OCI-LY3 (cell line): ENCODE results near the gene ARSD.
"Not testable (repeated sequence)": the region's sequence is repeated elsewhere in the genome, so short reads cannot be mapped to it uniquely, and the experiment has no call there.

Experiments used
- H2AFZ ChIP-seq: fragments of 200-600, 300-600 bp; shearing (Covaris generic); 2 replicates; pipeline ENCODE4 v1.6.0; 2014; ENCODE audit warnings: antibody characterized with exemption, low read depth, low read length
- H3K27ac ChIP-seq: fragments of 200-600, 300-600 bp; sonication (generic); 2 replicates; pipeline ENCODE4 v1.5.1; 2014; ENCODE audit warnings: mild to moderate bottlenecking, low read length, moderate library complexity, mixed read lengths
- H3K27me3 ChIP-seq: fragments of 200-600, 300-600 bp; sonication (generic); 2 replicates; pipeline ENCODE4 v1.6.1; 2014; ENCODE audit warnings: low read depth, low read length, mixed read lengths
- H3K36me3 ChIP-seq: fragments of 200-600, 300-600 bp; sonication (generic); replicated peaks from 2 replicates; pipeline ENCODE3; 2014; ENCODE audit warnings: low read depth, low read length, mixed read lengths
- H3K4me1 ChIP-seq: fragments of 300-600, 200-600 bp; sonication (generic); 2 replicates; pipeline ENCODE4 v1.6.1; 2014; ENCODE audit warnings: low read length, mixed read lengths
- H3K4me2 ChIP-seq: fragments of 200-600, 300-600 bp; sonication (generic); 2 replicates; pipeline ENCODE4 v1.6.1; 2014; ENCODE audit warnings: low read length, mixed read lengths
- H3K4me3 ChIP-seq: fragments of 300-600, 200-600 bp; sonication (generic); 2 replicates; pipeline ENCODE4 v1.5.1; 2014; ENCODE audit warnings: antibody characterized with exemption, mild to moderate bottlenecking, low read length, moderate library complexity
- H3K79me2 ChIP-seq: fragments of 300-600, 200-600 bp; shearing (Covaris generic); 2 replicates; pipeline ENCODE4 v1.6.1; 2014; ENCODE audit warnings: mild to moderate bottlenecking, low read length, mixed read lengths
- H3K9ac ChIP-seq: fragments of 300-600, 200-600 bp; shearing (Covaris generic); 2 replicates; pipeline ENCODE4 v1.6.0; 2014; ENCODE audit warnings: mild to moderate bottlenecking, low read length, moderate library complexity
- H3K9me3 ChIP-seq: fragments of 200-600, 300-600 bp; shearing (Covaris generic); 2 replicates; pipeline ENCODE4 v1.6.1; 2014; ENCODE audit warnings: low read length, mixed read lengths; ENCODE audit not compliant: insufficient read depth
- H4K20me1 ChIP-seq: fragments of 200-600, 300-600 bp; sonication (generic); 2 replicates; pipeline ENCODE4 v1.6.1; 2016; ENCODE audit warnings: low read length, mixed read lengths; ENCODE audit not compliant: insufficient read depth
- EZH2phosphoT487 ChIP-seq: fragments of 200-600 bp; shearing (Covaris generic); IDR thresholded peaks from 2 replicates; pipeline ENCODE4 v1.6.1; 2018; ENCODE audit warnings: antibody characterized with exemption, mixed run types, low read depth
- TF ChIP-seq, protein P1 (sequence below): fragments of 200-600, 300-600 bp; sonication (generic); IDR thresholded peaks from 2 replicates; pipeline ENCODE4 v1.5.1; 2014; ENCODE audit warnings: antibody characterized with exemption, low read length, low read depth

The ARSD gene

DNA sequence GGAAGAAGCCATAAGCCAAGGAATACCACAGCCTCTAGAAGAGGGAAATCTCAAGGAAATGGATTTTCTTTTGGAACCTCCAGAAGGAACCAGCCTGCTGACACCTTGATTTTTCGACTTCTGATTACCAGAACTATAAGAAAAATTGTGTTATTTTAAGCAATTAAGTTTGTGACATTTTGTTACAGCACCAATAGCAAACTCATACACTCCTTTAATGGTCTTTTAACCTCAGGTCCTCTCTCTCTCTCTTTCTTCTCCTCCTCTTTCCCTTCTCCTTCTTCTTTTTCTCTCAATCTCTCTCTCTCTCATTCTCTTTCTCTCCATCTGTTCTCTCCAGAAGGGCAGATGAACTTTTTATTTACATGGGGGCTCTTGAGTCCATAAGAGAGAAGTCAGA lies 26.3 kb downstream of the ARSD start:
- Histone ChIP-seq H3K36me3 (no peaks in the 10 kb centered on the region), H3K79me2 (no peaks in the 10 kb centered on the region), H3K4me3 (no peak overlapping the region), H3K9ac (no peak overlapping the region), H3K27ac (no peak overlapping the region), H3K9me3 (no peaks in the 10 kb centered on the region), H2AFZ (no peak overlapping the region), H3K4me1 (no peaks in the 10 kb centered on the region), H3K27me3 (no peaks in the 10 kb centered on the region), H4K20me1 (no peaks in the 10 kb centered on the region), H3K4me2 (no peak overlapping the region)
- TF ChIP-seq, protein P1, sequence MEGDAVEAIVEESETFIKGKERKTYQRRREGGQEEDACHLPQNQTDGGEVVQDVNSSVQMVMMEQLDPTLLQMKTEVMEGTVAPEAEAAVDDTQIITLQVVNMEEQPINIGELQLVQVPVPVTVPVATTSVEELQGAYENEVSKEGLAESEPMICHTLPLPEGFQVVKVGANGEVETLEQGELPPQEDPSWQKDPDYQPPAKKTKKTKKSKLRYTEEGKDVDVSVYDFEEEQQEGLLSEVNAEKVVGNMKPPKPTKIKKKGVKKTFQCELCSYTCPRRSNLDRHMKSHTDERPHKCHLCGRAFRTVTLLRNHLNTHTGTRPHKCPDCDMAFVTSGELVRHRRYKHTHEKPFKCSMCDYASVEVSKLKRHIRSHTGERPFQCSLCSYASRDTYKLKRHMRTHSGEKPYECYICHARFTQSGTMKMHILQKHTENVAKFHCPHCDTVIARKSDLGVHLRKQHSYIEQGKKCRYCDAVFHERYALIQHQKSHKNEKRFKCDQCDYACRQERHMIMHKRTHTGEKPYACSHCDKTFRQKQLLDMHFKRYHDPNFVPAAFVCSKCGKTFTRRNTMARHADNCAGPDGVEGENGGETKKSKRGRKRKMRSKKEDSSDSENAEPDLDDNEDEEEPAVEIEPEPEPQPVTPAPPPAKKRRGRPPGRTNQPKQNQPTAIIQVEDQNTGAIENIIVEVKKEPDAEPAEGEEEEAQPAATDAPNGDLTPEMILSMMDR: no peak
- no peak for TF ChIP-seq EZH2phosphoT487

DNA sequence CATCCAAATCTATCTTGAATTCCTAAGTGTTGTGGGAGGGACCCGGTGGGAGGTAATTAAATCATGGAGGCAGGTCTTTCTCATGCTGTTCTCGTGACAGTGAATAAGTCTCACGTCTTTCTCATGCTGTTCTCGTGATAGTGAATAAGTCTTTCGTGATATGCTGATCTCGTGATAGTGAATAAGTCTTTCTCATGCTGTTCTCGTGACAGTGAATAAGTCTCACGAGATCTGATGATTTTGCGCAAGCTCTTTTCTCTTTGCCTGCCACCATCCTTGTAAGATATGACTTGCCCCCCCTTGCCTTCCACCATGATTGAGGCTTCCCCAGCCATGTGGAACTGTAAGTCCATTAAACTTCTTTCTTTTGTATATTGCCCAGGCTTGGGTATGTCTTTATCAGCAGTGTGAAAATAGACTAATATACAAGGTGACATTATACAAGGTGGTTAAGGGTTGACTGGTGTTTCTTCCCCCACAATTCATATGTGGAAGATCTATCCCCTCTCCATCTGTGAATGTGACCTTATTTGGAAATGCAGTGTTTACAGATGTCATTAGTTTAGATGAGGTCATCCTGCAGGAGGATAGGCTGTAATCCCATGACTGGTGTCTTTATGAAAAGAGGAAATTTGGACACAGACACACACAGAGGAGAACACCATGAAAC lies 27.6 kb downstream of the ARSD start:
- H3K79me2 ChIP-seq: no peaks in the 10 kb centered on the region
- no peaks in the 10 kb centered on the region for H3K36me3 ChIP-seq
- H3K4me3 ChIP-seq: no peak overlapping the region
- H3K9ac ChIP-seq: no peak overlapping the region
- H3K27ac ChIP-seq: no peak overlapping the region
- H2AFZ ChIP-seq: no peak overlapping the region
- H3K4me1 ChIP-seq: no peaks in the 10 kb centered on the region
- H3K9me3 ChIP-seq: no peaks in the 10 kb centered on the region
- no peaks in the 10 kb centered on the region for H4K20me1 ChIP-seq
- no peaks in the 10 kb centered on the region for H3K27me3 ChIP-seq
- no peak overlapping the region for H3K4me2 ChIP-seq
- TF ChIP-seq EZH2phosphoT487: no peak
- TF ChIP-seq, protein P1: no peak

DNA sequence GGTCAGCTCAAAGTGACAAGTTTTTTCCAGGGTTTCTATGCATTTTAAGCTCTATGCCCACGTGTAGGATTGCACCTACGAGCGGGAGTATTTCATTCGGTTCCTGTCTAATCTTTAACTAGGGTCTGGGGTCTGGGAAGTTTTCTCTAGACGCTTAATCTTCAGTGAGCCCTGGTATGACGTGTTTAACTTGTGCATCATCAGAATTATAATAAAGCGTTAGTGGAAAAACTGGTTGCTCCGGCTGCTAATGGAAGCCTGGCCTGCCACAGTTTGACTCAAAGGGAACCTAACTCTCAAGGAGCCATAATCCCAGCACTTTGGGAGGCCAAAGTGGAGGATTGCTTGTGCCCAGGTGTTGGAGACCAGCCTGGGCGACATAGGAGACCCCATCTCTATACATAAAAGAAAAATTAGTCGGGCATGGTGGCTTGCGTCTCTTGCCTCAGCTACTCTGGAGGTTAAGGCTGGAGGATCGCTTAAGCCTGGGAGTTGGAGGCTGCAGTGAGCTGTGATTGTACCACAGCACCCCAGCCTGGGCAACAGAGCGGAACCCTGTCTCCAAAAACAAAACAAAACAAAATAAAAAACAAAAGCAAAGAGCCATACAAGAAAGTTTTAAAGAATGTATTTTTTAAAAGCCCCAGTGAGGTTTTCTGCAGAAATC lies 30.2 kb downstream of the ARSD start:
- TF ChIP-seq EZH2phosphoT487: no peak
- TF ChIP-seq, protein P1: no peak
- H3K9ac ChIP-seq: no peak overlapping the region
- no peak overlapping the region for H3K4me2 ChIP-seq
- no peaks in the 10 kb centered on the region for H4K20me1 ChIP-seq
- H3K36me3 ChIP-seq: no peaks in the 10 kb centered on the region
- no peaks in the 10 kb centered on the region for H3K9me3 ChIP-seq
- no peak overlapping the region for H2AFZ ChIP-seq
- no peaks in the 10 kb centered on the region for H3K79me2 ChIP-seq
- H3K27ac ChIP-seq: no peak overlapping the region
- no peaks in the 10 kb centered on the region for H3K27me3 ChIP-seq
- no peak overlapping the region for H3K4me3 ChIP-seq
- no peaks in the 10 kb centered on the region for H3K4me1 ChIP-seq

DNA sequence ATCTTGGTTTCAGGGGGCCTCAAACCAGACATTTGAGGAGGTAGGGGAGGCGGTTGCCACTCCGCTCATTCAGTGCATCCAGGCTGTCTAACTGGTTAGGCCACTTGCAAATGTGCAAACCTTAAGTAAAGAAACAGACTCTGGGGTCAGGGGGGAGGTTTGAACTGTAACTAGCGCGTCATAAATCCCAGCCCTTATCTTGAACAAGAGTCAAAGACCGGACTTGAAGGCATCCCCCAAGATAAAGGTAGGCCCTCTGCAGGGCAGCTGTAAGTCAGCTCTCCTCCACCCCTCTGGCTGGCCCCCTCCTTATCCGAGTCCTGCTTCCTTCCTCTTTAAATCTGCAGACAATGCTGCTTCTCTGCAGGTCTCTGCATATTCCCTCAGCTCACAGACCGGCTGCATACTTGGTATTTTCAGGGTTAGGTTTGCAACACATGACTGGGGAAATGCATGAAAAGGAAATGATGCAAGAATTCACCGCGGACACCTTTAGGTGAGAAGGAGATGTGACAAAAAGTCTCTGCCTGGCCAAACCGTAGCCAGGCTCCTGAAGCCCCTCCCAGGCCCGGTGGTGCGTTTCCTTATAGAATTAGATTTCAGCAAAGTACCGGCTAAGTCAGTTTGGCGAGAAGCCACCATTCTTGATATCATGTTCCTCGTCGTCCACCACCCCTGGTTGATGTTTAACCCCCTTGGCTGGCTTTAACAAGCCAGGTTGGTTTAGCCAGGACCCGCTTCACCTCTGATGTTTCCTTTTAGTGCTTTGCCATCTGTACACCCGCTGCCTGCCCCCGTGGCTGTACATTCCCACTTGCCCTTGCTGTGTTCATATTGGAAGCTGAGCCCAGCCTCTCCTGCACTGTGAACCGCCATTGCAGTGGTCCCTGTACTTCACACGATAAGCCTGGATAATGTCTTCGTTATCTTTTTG lies 31.2 kb downstream of the ARSD start:
- H4K20me1 ChIP-seq, H3K4me1 ChIP-seq, H3K9me3 ChIP-seq, H3K4me3 ChIP-seq, H3K9ac ChIP-seq, H2AFZ ChIP-seq, H3K27me3 ChIP-seq, H3K36me3 ChIP-seq, H3K27ac ChIP-seq, H3K4me2 ChIP-seq, H3K79me2 ChIP-seq: not testable (repeated sequence)
